Measurements from ENCODE around the gene BAIAP3.
"Not testable (repeated sequence)": the region's sequence is repeated elsewhere in the genome, so short reads cannot be mapped to it uniquely, and the experiment has no call there.

GRCh38 chr16:1328961-1329360 lies 4.5 kb upstream of the BAIAP3 start:
- not testable (repeated sequence) for TF ChIP-seq CTCF (IDR thresholded peaks at IDR 0.05); POLR2AphosphoS5 (IDR thresholded peaks at IDR 0.05; ENCODE audit: insufficient read depth in 1 of 2, low read depth in 1 of 2); POLR2A (IDR thresholded peaks at IDR 0.05)
